CD4-positive, alpha-beta memory T cell (primary cell): ENCODE data around the gene SYT15. TPM values are rescaled to one million over a fixed set of nuclear protein-coding genes. Genes with fewer than 3 reads are reported as not detected.

Experiments
- CTCF ChIA-PET: fragments of 350-600 bp; sonication (Branson Sonifier 250); formaldehyde crosslinking; loops from one replicate; lab custom pipeline; 2021; ENCODE audit warnings: inconsistent platforms; ENCODE audit not compliant: partially characterized antibody; lab: Charles Lee
- POLR2A ChIA-PET: fragments of 350-600 bp; sonication (Branson Sonifier 250); formaldehyde crosslinking; loops from one replicate; lab custom pipeline; 2021; ENCODE audit not compliant: partially characterized antibody; lab: Charles Lee
- DNase-seq, 5 donors: peaks; one replicate each; pipeline versions ENCODE4 v3.0.0 to v3.0.0-alpha.2; 2020 to 2022; ENCODE audit warnings: mixed read lengths in 1 of 5
- H3K27ac ChIP-seq: one replicate; pipeline ENCODE4 v1.7.0; 2013; ENCODE audit warnings: low read depth, low read length
- H3K27me3 ChIP-seq: 2 replicates; pipeline ENCODE4 v1.7.0; 2013; ENCODE audit warnings: mild to moderate bottlenecking, low read length, moderate library complexity; ENCODE audit not compliant: insufficient read depth
- H3K36me3 ChIP-seq: 2 replicates; pipeline ENCODE4 v1.7.0; 2013; ENCODE audit warnings: mild to moderate bottlenecking, low read length, moderate library complexity; ENCODE audit not compliant: insufficient read depth
- H3K4me1 ChIP-seq: 2 replicates; pipeline ENCODE4 v1.7.0; 2013; ENCODE audit warnings: mild to moderate bottlenecking, low read length, moderate library complexity; ENCODE audit not compliant: insufficient read depth
- H3K4me3 ChIP-seq, 2 donors: one replicate each; pipeline ENCODE4 v1.7.0; 2013; ENCODE audit warnings: low read length in 2 of 2, mild to moderate bottlenecking in 1 of 2
- H3K9me3 ChIP-seq, 2 donors: one replicate each; pipeline ENCODE4 v1.7.0; 2013; ENCODE audit warnings: low read length in 2 of 2, control low read depth in 1 of 2; ENCODE audit not compliant: control insufficient read depth in 1 of 2
- H3K27ac Mint-ChIP-seq, 7 donors: one replicate each; pipeline ENCODE4 v1.8.0; 2020 to 2021; ENCODE audit warnings: mixed read lengths in 7 of 7, mild to moderate bottlenecking in 6 of 7, inconsistent platforms in 3 of 7, moderate library complexity in 3 of 7
- H3K27me3 Mint-ChIP-seq, 2 donors: one replicate each; pipeline ENCODE4 v1.8.0; 2020 to 2021; ENCODE audit warnings: mixed read lengths in 2 of 2
- H3K36me3 Mint-ChIP-seq, 2 donors: one replicate each; pipeline ENCODE4 v1.8.0; 2020 to 2021; ENCODE audit warnings: mixed read lengths in 2 of 2, inconsistent platforms in 1 of 2, mild to moderate bottlenecking in 1 of 2
- H3K4me1 Mint-ChIP-seq, 4 donors: one replicate each; pipeline ENCODE4 v1.8.0; 2020 to 2021; ENCODE audit warnings: mixed read lengths in 4 of 4, mild to moderate bottlenecking in 1 of 4
- H3K4me3 Mint-ChIP-seq, 8 donors: one replicate each; pipeline ENCODE4 v1.8.0; 2020 to 2021; ENCODE audit warnings: mixed read lengths in 8 of 8, mild to moderate bottlenecking in 7 of 8, moderate library complexity in 6 of 8, inconsistent platforms in 3 of 8
- H3K9me3 Mint-ChIP-seq, 8 donors: one replicate each; pipeline ENCODE4 v1.8.0; 2020 to 2021; ENCODE audit warnings: mixed read lengths in 8 of 8, mild to moderate bottlenecking in 5 of 8, inconsistent platforms in 3 of 8, moderate library complexity in 1 of 8
- intact Hi-C: fragments of 100-400 bp; cut with micrococcal nuclease; formaldehyde crosslinking; loops from one replicate; pipeline ENCODE4 v1.15.1; 2023
- polyA plus RNA-seq, 2 donors: library from polyadenylated mRNA; unstranded; fragments of 300-500 nt; fragmentation: Illumina TruSeq; gene quantifications; one replicate each; pipeline ENCODE4 v1.2.3, GENCODE V29; 2021
- total RNA-seq, 2 experiments: library from RNA; stranded (reverse); gene quantifications; one replicate each; pipeline ENCODE4 v1.2.3, GENCODE V29; 2021

SYT15 gene
- total and polyA plus RNA-seq, 4 experiments from 2014 or later = 0.10 to 1.7 (median 0.55) TPM

- Histone ChIP-seq H3K9me3 (no peaks in the 10 kb centered on the region), H3K36me3 (no peaks in the 10 kb centered on the region), H3K27ac (no peak overlapping the region), H3K4me1 (no peaks in the 10 kb centered on the region), H3K4me3 (no peak overlapping the region), H3K27me3 (peaks cover 19% of the 10 kb centered on the region)
- ChIA-PET CTCF (no interaction called here), POLR2A (no interaction called here)
- Mint-ChIP-seq H3K4me1 (peaks cover 2 to 14% (median 4%) of the 10 kb centered on the region in 4 donors), H3K36me3 (no peaks in the 10 kb centered on the region), H3K9me3 (no peaks in the 10 kb centered on the region), H3K27ac (no peak overlapping the region), H3K4me3 (peak overlapping the region in 4 of 8 donors; percentile 22 to 31 (median 28)), H3K27me3 (peaks cover 4 to 18% of the 10 kb centered on the region in 2 donors)
- intact Hi-C loops = no loop called here
- peak in 1 of 5 donors; percentile 23 for DNase-seq
Measured at GRCh38 chr10:46555713-46556514, 23.0 kb upstream of the SYT15 start.

GRCh38 chr10:46556515-46557318, 22.2 kb upstream of the SYT15 start, which contains the start of gene GPRIN2:
TSS of gene GPRIN2 (minus strand) at chr10:46556658. CDS start at chr10:46550736, 5,922 bp downstream.
- Mint-ChIP-seq H3K27me3 (peaks cover 4 to 18% of the 10 kb centered on the region in 2 donors), H3K4me3 (peak within 1 kb of the TSS; percentile 6 to 75 (median 48)), H3K4me1 (peaks cover 2 to 14% (median 4%) of the 10 kb centered on the region in 4 donors), H3K36me3 (no peaks in the 10 kb centered on the region), H3K27ac (no peak within 1 kb of the TSS), H3K9me3 (no peaks in the 10 kb centered on the region)
- H3K4me1 ChIP-seq = no peaks in the 10 kb centered on the region
- H3K27ac ChIP-seq = no peak within 1 kb of the TSS
- peaks cover 19% of the 10 kb centered on the region for H3K27me3 ChIP-seq
- ChIA-PET CTCF (no interaction called here), POLR2A (no interaction called here)
- no peak within 1 kb of the TSS for H3K4me3 ChIP-seq
- no peaks in the 10 kb centered on the region for H3K36me3 ChIP-seq
- DNase-seq = peak in 1 of 5 donors; percentile 34
- intact Hi-C loops = no loop called here
- no peaks in the 10 kb centered on the region for H3K9me3 ChIP-seq

GRCh38 chr10:46557319-46558121, 21.4 kb upstream of the SYT15 start:
- CTCF ChIA-PET = no interaction called here
- peak in 1 of 5 donors; percentile 36 for DNase-seq
- peak overlapping the region in 6 of 8 donors; percentile 27 to 75 (median 64) for H3K4me3 Mint-ChIP-seq

GRCh38 chr10:46558122-46558391, 20.9 kb upstream of the SYT15 start:
- peak overlapping the region in 4 of 8 donors; percentile 11 to 66 (median 12) for H3K4me3 Mint-ChIP-seq

More at GRCh38 chr10:46557319-46558121, 21.4 kb upstream of the SYT15 start:
- intact Hi-C loops = no loop called here
- H3K36me3 Mint-ChIP-seq = no peaks in the 10 kb centered on the region
- peaks cover 4 to 18% of the 10 kb centered on the region in 2 donors for H3K27me3 Mint-ChIP-seq
- POLR2A ChIA-PET = no interaction called here
- peaks cover 19% of the 10 kb centered on the region for H3K27me3 ChIP-seq
- H3K27ac ChIP-seq = no peak overlapping the region
- H3K4me1 ChIP-seq = no peaks in the 10 kb centered on the region
- H3K9me3 Mint-ChIP-seq = no peaks in the 10 kb centered on the region
- H3K4me3 ChIP-seq = no peak overlapping the region
- H3K9me3 ChIP-seq = no peaks in the 10 kb centered on the region
- H3K36me3 ChIP-seq = no peaks in the 10 kb centered on the region
- no peak overlapping the region for H3K27ac Mint-ChIP-seq
- H3K4me1 Mint-ChIP-seq = peaks cover 2 to 14% (median 4%) of the 10 kb centered on the region in 4 donors

DNA sequence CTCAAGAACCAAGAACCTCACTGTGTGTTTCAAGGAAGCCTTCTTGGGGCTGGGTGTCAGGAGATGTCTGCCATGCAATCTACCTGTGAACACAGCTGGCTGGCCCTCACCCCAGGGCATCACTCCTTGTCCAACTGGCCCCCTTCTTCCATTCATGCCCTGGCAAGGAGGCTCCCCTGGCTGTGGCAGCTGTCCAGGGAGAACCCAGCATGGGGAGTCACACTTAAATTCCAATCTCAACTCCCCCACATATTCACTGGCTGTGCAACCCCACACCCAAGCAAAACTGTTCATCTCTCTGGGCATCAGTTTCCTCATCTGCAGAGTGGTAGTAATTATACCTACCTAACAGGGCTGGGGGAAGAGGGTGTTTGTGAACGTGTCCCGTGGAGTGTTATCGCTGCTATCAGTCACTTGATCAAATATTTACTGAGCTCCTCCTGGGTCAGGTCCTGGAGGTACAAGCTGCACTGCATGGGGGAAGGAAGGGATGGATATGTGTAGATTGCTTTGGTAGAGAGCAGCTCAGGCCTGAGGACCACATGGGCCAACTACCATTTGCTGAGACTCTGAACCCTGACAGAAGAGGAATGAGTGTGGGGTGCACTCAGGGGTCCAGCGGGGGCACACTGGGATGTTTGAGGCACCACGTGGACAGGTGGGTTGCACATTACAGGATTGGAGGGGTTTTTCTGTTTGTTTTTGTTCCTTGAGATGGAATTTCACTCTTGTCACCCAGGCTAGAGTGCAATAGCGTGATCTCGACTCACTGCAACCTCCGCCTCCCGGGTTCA, 20.3 kb upstream of the SYT15 start:
- no peaks in the 10 kb centered on the region for H3K4me1 ChIP-seq
- peaks cover 2 to 14% (median 4%) of the 10 kb centered on the region in 4 donors for H3K4me1 Mint-ChIP-seq
- H3K4me3 ChIP-seq = no peak overlapping the region
- H3K9me3 Mint-ChIP-seq = no peaks in the 10 kb centered on the region
- H3K36me3 ChIP-seq = no peaks in the 10 kb centered on the region
- H3K27ac Mint-ChIP-seq = no peak overlapping the region
- DNase-seq = peak in 1 of 5 donors; percentile 10
- no peak overlapping the region for H3K27ac ChIP-seq
- peaks cover 19% of the 10 kb centered on the region for H3K27me3 ChIP-seq
- H3K9me3 ChIP-seq = no peaks in the 10 kb centered on the region
- no peaks in the 10 kb centered on the region for H3K36me3 Mint-ChIP-seq
- peaks cover 4 to 18% of the 10 kb centered on the region in 2 donors for H3K27me3 Mint-ChIP-seq
- ChIA-PET POLR2A (interaction anchor here (0.8 kb wide), 1 partner anchor 42 kb away, joined by 3 read pairs; no protein-coding TSS in a partner anchor), CTCF (no interaction called here)
- H3K4me3 Mint-ChIP-seq = peak overlapping the region in 1 of 8 donors; percentile 66
- intact Hi-C loops = no loop called here

More at GRCh38 chr10:46558122-46558391, 20.9 kb upstream of the SYT15 start:
- Histone ChIP-seq H3K36me3 (no peaks in the 10 kb centered on the region), H3K27me3 (peaks cover 19% of the 10 kb centered on the region), H3K9me3 (no peaks in the 10 kb centered on the region), H3K4me1 (no peaks in the 10 kb centered on the region), H3K27ac (no peak overlapping the region), H3K4me3 (no peak overlapping the region)
- intact Hi-C loops = no loop called here
- H3K36me3 Mint-ChIP-seq = no peaks in the 10 kb centered on the region
- H3K9me3 Mint-ChIP-seq = no peaks in the 10 kb centered on the region
- no peak for DNase-seq
- POLR2A ChIA-PET = no interaction called here
- peaks cover 2 to 14% (median 4%) of the 10 kb centered on the region in 4 donors for H3K4me1 Mint-ChIP-seq
- CTCF ChIA-PET = no interaction called here
- H3K27ac Mint-ChIP-seq = no peak overlapping the region
- peaks cover 4 to 18% of the 10 kb centered on the region in 2 donors for H3K27me3 Mint-ChIP-seq

DNA sequence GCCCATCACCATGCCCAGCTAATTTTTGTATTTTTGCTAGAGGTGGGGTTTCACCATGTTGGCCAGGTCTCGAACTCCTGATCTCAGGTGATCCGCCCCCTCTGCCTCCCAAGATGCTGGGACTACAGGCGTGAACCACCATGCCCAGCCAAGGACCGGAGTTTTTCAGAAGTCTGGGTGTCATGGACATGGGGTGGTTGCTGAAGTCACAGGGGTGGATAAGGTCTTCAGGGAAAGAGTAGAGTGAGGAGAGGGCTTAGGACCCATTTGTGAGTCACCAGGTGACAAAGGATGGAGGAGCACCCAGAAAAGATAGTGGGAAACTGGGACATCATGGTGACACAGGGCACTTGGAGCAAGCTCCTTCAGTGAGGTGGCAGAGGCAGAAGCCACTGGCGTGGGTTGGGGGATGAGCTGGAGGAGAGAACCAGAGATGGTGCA, 19.7 kb upstream of the SYT15 start:
- no peak overlapping the region for H3K27ac Mint-ChIP-seq

More for the DNA sequence above, 19.7 kb upstream of the SYT15 start:
- Mint-ChIP-seq H3K36me3 (no peaks in the 10 kb centered on the region), H3K4me1 (peaks cover 2 to 14% (median 4%) of the 10 kb centered on the region in 4 donors), H3K27me3 (peaks cover 4 to 18% of the 10 kb centered on the region in 2 donors), H3K9me3 (no peaks in the 10 kb centered on the region), H3K4me3 (no peak overlapping the region)
- peak in 1 of 5 donors; percentile 23 for DNase-seq
- CTCF ChIA-PET = interaction anchor here (1.0 kb wide), 1 partner anchor 1217 kb away, joined by 3 read pairs; no protein-coding TSS in a partner anchor
- H3K36me3 ChIP-seq = no peaks in the 10 kb centered on the region
- H3K4me3 ChIP-seq = no peak overlapping the region
- H3K4me1 ChIP-seq = no peaks in the 10 kb centered on the region
- H3K27ac ChIP-seq = no peak overlapping the region
- POLR2A ChIA-PET = interaction anchor here (0.8 kb wide), 1 partner anchor 42 kb away, joined by 3 read pairs; no protein-coding TSS in a partner anchor
- H3K9me3 ChIP-seq = no peaks in the 10 kb centered on the region
- H3K27me3 ChIP-seq = peaks cover 19% of the 10 kb centered on the region
- intact Hi-C loops = no loop called here
